Neural progenitor cell (in vitro differentiated cells): ENCODE data around the gene NUTF2.

Experiments
- EZH2phosphoT487 ChIP-seq: fragments of 200-600 bp; sonication (generic); IDR thresholded peaks from 2 replicates; pipeline ENCODE4 v1.6.1; 2017; ENCODE audit warnings: antibody characterized with exemption
- TF ChIP-seq, protein P1 (sequence below): fragments of 200-600 bp; sonication (generic); IDR thresholded peaks from 2 replicates; pipeline ENCODE4 v1.5.1; 2017; ENCODE audit warnings: antibody characterized with exemption, mild to moderate bottlenecking

DNA sequence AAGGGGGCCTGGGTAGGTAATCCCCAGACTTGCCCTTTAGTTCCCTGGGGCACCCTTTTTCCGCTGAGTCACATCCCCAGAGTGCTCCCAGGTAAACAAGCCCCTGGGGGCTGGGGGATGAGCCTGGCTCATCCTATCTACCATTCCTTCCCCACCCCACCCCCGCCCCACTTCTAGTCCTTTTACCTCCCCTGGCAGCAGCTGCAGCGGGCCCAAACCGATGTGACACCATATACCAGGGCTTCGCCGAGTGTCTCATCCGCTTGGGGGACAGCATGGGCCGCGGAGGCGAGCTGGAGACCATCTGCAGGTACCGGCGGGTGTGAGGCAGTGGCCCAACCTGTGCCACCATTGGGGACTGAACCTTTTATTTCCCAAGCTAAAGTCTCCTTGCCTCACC lies 38.8 kb downstream of the NUTF2 start:
- TF ChIP-seq, protein P1, sequence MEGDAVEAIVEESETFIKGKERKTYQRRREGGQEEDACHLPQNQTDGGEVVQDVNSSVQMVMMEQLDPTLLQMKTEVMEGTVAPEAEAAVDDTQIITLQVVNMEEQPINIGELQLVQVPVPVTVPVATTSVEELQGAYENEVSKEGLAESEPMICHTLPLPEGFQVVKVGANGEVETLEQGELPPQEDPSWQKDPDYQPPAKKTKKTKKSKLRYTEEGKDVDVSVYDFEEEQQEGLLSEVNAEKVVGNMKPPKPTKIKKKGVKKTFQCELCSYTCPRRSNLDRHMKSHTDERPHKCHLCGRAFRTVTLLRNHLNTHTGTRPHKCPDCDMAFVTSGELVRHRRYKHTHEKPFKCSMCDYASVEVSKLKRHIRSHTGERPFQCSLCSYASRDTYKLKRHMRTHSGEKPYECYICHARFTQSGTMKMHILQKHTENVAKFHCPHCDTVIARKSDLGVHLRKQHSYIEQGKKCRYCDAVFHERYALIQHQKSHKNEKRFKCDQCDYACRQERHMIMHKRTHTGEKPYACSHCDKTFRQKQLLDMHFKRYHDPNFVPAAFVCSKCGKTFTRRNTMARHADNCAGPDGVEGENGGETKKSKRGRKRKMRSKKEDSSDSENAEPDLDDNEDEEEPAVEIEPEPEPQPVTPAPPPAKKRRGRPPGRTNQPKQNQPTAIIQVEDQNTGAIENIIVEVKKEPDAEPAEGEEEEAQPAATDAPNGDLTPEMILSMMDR, result no peak
- TF ChIP-seq EZH2phosphoT487, result no peak
